Middle frontal gyrus (tissue), 1 donor: ENCODE data around the gene RFX4.
A peak's percentile ranks its signal among the peaks of the same experiment; 100 is the strongest.
"Not testable (repeated sequence)": the region's sequence is repeated elsewhere in the genome, so short reads cannot be mapped to it uniquely, and the experiment has no call there.

Experiments used
- DNase-seq: peaks from one replicate; pipeline ENCODE4 v3.0.0-alpha.2; 2015; ENCODE audit warnings: low spot score; ENCODE audit errors: extremely low spot score

Gene RFX4

GRCh38 chr12:106590601-106591000 lies 7.8 kb downstream of the RFX4 start:
- no peak for DNase-seq

- DNase-seq = no peak
These were observed 11.6 kb downstream of the RFX4 start for GRCh38 chr12:106594447-106594846.

GRCh38 chr12:106595268-106595667 lies 12.5 kb downstream of the RFX4 start:
- DNase-seq = no peak

GRCh38 chr12:106598003-106598402 lies 15.2 kb downstream of the RFX4 start:
- no peak for DNase-seq

- no peak for DNase-seq
These were observed 16.5 kb downstream of the RFX4 start for GRCh38 chr12:106599302-106599701.

- no peak for DNase-seq
These were observed 17.7 kb downstream of the RFX4 start for GRCh38 chr12:106600503-106600902.

- no peak for DNase-seq
These were observed 18.2 kb downstream of the RFX4 start for GRCh38 chr12:106601031-106601430.

GRCh38 chr12:106601496-106601895 lies 18.7 kb downstream of the RFX4 start:
- no peak for DNase-seq

- no peak for DNase-seq
These were observed 19.3 kb downstream of the RFX4 start for GRCh38 chr12:106602076-106602475.

GRCh38 chr12:106605254-106605653 lies 22.4 kb downstream of the RFX4 start:
- no peak for DNase-seq

GRCh38 chr12:106620588-106620987 lies 37.8 kb downstream of the RFX4 start:
- DNase-seq = not testable (repeated sequence)

- no peak for DNase-seq
These were observed 43.2 kb downstream of the RFX4 start for GRCh38 chr12:106625976-106626375.

- DNase-seq = no peak
These were observed 47.2 kb downstream of the RFX4 start for GRCh38 chr12:106629797-106630659.

GRCh38 chr12:106631150-106631549 lies 48.3 kb downstream of the RFX4 start:
- DNase-seq = no peak

- DNase-seq = no peak
These were observed 49.0 kb downstream of the RFX4 start for GRCh38 chr12:106631797-106632196.

- no peak for DNase-seq
These were observed 50.1 kb downstream of the RFX4 start for GRCh38 chr12:106632797-106633450.

GRCh38 chr12:106633451-106633823 lies 50.6 kb downstream of the RFX4 start:
- DNase-seq = no peak

GRCh38 chr12:106634206-106634605 lies 51.4 kb downstream of the RFX4 start:
- DNase-seq = no peak

GRCh38 chr12:106643000-106643399 lies 60.2 kb downstream of the RFX4 start:
- no peak for DNase-seq

- no peak for DNase-seq
These were observed 61.7 kb downstream of the RFX4 start for GRCh38 chr12:106644335-106645073.

GRCh38 chr12:106645074-106645421 lies 62.2 kb downstream of the RFX4 start:
- DNase-seq = peak; percentile 73
